Measurements from ENCODE around the gene C1orf74. TPM values are rescaled to one million over a fixed set of nuclear protein-coding genes. Genes with fewer than 3 reads are reported as not detected.

C1orf74 gene
- 2.2 TPM for total RNA-seq

GRCh38 chr1:209784265-209785169, at the start of gene C1orf74:
Gene C1orf74 (minus strand): TSS chr1:209784559. CDS start chr1:209783634, 925 bp downstream.

GRCh38 chr1:209827384-209828262, 43.3 kb upstream of the C1orf74 start, which contains the start of gene UTP25:
Gene UTP25 (plus strand): TSS chr1:209827972. CDS start chr1:209828064, 92 bp downstream.

GRCh38 chr1:209805875-209806760, 21.8 kb upstream of the C1orf74 start, which contains the start of gene IRF6:
Gene IRF6 (minus strand): TSS chr1:209806142. CDS start chr1:209801413, 4,729 bp downstream.

GRCh38 chr1:209755926-209756614, 28.3 kb downstream of the C1orf74 start, which contains the start of gene TRAF3IP3:
Gene TRAF3IP3 (plus strand): TSS chr1:209756053. CDS start chr1:209760040, 3,987 bp downstream.

Other genes starting within 250 kb of the C1orf74 start
- 2.8 TPM for gene CAMK1G, start 200.8 kb downstream of the C1orf74 start, total RNA-seq
- 1.3 TPM for gene LAMB3, start 132.1 kb downstream of the C1orf74 start, total RNA-seq
- 2.2 TPM for gene G0S2, start 109.1 kb downstream of the C1orf74 start, total RNA-seq
- gene HSD11B1, start 79.7 kb downstream of the C1orf74 start, total RNA-seq, result not detected
- not detected for gene TRAF3IP3, start 28.5 kb downstream of the C1orf74 start, total RNA-seq
- gene IRF6, start 21.6 kb upstream of the C1orf74 start, total RNA-seq, result not detected
- 21.9 TPM for gene UTP25, start 43.4 kb upstream of the C1orf74 start, total RNA-seq
- 75.1 TPM for gene SYT14, start 153.7 kb upstream of the C1orf74 start, total RNA-seq

Measured in parietal lobe (tissue), 1 donor.